GM12873 (cell line): ENCODE data around the gene POGZ.

ENCODE experiments used
- CTCF ChIP-seq: IDR thresholded peaks from 2 replicates; pipeline ENCODE4 v1.5.1; 2012; ENCODE audit warnings: low read depth, mild to moderate bottlenecking, moderate library complexity, low read length, control low read depth; ENCODE audit not compliant: insufficient read depth; ENCODE audit errors: missing control alignments

POGZ gene

GRCh38 chr1:151476083-151476482 lies 16.8 kb upstream of the POGZ start:
- TF ChIP-seq CTCF: no peak

- TF ChIP-seq CTCF: no peak
Observed at GRCh38 chr1:151475175-151475574, 15.9 kb upstream of the POGZ start.

- no peak for TF ChIP-seq CTCF
Observed at GRCh38 chr1:151474745-151475144, 15.5 kb upstream of the POGZ start.

GRCh38 chr1:151472856-151473731 lies 13.8 kb upstream of the POGZ start:
- TF ChIP-seq CTCF: no peak

GRCh38 chr1:151465026-151465425 lies 5.7 kb upstream of the POGZ start:
- TF ChIP-seq CTCF: no peak

- TF ChIP-seq CTCF: no peak
Observed at GRCh38 chr1:151461694-151462093, 2.4 kb upstream of the POGZ start.

GRCh38 chr1:151458802-151459330 lies 428 bp downstream of the POGZ start:
- TF ChIP-seq CTCF: no peak
